GM18508 (cell line): Measurements from ENCODE around the gene BEST1.

Experiments
- ATAC-seq: cut with Tn5 transposase; IDR thresholded peaks from one replicate; pipeline ENCODE4 v1.9.1; 2021; ENCODE audit warnings: moderate number of reproducible peaks; ENCODE audit not compliant: insufficient read depth, unreplicated experiment

Gene BEST1

DNA sequence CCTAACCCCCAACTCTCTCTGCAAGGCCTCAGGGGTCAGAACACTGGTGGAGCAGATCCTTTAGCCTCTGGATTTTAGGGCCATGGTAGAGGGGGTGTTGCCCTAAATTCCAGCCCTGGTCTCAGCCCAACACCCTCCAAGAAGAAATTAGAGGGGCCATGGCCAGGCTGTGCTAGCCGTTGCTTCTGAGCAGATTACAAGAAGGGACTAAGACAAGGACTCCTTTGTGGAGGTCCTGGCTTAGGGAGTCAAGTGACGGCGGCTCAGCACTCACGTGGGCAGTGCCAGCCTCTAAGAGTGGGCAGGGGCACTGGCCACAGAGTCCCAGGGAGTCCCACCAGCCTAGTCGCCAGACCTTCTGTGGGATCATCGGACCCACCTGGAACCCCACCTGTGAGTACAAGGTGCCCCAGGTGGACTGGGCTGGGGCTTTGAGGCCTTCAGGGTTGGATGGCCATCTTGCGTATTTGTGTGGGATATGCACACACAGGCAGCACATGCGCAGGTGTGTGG is at the start of gene BEST1:
TSS of gene BEST1 (plus strand) at position 317 of the 513 bp plus-strand sequence. CDS start 1,456 bp downstream, outside the sequence.
- ATAC-seq = no peak

DNA sequence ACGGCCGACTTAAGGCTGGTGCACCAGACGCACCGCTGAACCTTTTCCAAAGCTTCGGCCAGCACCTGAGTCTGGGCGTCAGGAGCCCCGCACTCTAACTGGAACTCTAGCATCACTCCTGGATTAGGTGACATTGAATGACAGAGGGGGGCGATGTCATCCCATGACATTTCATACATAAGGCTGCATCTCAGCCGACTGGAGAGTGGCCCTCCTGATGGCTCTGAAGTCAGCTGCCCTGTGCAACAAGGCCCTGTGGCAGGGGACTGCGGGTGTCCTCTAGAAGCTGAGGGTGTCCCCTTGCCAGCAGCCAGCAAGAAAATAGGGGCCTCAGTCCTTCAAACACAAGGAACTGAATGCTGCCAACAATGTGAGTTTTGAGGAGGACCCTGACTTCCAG is 48.8 kb upstream of the BEST1 start:
- ATAC-seq = no peak

DNA sequence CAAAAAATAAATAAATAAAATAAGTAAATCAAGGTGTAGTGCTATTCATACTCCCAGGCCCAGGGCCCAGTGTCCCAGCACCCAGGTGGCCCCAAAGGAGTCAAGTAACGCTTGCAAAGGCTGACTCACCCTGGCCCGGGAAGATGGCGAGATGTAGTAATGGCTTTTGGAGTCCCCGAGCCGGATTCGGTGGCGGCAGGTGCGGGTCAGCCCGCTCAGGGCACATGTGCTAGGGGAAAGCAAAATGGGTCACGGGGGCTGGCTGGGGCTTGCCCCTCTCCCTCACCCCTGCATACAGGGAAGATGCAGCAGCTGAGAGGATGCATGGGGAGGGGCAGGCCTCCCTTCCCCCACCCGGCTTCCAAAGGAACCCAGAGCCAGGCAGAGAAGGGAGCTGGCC is 47.8 kb upstream of the BEST1 start:
- no peak for ATAC-seq

DNA sequence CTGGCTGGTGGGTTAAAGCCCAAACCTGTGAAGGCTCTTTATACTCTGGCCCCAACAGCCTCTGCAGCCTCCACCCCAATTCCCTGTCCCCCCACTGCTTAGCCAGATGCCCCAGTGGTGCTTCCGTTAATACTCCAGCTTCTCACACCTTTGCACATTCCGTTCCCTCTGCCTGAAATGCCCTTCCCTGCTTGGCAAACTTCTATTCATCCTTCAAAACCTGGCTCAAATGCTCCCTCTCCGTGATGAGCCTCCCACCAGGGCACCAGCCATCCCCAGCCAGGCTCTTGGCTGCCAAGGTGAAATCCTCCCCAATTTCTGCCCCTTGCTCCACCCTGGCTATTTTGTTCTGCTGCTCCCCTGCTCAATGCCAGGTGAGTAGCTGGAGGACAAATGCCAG is 46.3 kb upstream of the BEST1 start:
- ATAC-seq = no peak

DNA sequence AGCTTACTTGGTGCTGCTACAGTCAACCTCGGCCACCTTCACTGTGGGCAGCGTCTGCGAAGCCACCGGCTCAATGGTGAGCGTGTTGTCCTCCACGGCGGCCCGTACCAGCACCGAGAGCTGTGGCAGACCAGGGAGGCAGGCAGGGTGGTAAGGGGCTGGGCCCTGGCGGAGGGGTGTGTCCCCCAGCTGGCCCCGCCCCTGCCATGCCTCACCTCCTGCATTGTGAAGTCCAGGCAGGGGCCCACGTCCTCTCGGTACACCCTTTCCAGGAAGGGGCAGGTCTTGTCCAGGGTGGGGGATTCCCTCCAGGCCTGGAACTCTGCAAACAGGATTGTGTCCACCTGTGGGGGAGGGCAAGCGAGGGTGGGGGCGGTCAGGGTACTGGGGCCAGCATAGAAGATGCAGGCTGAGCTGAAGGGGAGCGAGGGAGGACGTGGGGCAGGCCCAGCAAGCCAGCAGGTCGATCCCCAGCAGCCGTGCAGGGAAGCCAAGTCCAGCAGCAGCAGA is 45.6 kb upstream of the BEST1 start:
- no peak for ATAC-seq

DNA sequence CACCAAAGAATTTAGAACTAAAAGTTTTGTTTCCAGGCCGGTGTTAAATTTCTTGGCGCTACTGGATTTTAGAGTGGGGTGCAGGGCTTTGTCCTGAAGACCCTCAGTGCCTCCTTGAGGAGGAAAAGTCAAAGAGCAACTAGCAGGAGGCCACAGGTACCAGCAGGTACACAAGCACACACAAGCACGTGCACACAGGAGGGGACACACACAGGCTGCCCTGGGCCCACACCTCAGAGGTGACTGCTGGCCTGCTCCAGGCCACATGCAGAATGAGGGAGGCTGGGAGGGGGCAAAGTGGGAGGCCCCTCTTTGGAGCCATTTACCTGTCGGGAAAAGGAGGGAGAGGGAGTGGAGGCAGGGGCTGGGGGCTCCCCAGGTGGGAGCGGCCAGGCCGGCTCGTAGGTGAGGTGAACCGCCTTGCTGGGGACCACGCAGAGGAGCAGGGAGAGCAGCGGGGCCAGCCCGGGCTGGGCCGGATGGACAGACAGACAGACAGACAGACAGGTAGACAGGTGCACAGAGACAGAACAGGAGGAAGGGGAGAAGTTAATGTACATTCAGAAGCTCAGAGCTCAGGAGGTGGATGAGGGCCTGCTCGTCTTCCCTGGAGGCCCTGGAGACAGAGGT is 45.0 kb upstream of the BEST1 start:
- ATAC-seq = no peak

DNA sequence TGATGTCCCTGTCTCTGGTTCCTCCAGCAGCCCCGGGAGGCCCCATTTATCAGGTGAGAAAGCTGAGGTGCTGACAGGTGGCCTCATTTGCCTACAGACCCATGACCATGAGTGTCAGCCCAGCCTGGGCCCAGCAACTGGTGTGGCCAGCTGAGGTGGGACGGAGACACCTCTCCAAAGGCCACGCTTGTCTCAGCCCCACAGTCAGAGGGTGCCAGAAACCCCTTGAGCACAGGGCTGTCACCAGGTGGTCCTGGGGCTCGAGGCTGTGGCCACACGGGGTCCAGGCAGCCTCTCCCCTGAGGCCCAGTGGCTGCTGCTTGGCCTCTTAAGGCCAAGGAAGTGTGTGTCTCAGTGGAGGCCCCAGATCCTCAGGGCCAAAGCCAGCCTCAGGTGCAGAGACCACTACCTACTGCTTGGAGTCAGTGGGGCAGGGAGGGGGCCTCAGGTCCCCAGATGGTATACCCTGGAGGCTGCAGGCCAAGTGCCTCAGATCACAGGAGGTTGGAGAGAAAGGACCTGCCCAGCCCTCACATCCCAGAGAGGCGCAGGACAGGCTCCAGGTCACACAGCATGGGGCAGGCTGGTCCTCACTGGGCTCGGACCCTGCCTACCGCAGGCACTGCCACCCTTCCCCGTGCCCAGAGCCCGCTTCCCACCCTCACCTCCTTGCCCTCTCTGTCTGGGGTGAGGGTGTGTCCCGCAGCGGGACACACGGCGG is 44.2 kb upstream of the BEST1 start:
- ATAC-seq = no peak

DNA sequence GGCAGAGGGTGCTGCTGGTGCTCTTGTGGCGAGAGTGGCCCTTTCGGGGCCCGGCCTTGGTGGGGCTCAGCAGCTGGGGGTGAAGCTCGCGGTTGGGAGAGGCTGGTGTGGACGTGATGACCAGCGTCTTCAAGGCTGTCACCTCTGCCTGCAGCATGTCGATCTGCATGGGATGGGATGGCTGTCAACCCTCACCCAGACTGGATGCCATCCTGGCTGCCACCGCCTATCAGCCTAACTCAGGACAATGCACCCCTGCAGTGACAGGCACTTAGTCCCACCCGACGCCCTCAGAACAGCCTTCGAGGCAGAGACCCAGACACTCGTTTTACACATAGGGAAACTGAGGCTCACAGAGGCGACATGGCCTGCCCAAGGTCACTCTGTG is 43.6 kb upstream of the BEST1 start:
- no peak for ATAC-seq

DNA sequence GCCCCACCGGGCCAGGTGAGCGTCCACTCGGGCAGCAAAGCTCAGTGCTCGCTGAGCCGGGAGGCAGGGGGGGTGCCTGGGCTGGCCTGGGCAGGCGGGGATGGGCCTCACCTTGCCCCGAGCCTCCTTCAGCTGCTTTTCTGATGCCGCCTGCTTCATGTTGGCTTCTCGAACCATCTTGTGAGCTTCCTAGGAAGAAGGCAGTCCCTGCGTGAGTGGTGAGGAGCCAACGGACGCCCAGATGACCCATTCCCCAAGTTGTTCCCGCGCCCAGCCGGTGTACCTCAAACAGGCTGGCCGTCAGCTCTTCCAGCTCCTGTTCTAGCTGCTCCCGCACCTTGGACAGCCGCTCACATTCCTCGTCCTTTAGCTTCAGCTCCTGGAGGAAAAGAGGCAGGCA is 42.9 kb upstream of the BEST1 start:
- ATAC-seq = no peak

DNA sequence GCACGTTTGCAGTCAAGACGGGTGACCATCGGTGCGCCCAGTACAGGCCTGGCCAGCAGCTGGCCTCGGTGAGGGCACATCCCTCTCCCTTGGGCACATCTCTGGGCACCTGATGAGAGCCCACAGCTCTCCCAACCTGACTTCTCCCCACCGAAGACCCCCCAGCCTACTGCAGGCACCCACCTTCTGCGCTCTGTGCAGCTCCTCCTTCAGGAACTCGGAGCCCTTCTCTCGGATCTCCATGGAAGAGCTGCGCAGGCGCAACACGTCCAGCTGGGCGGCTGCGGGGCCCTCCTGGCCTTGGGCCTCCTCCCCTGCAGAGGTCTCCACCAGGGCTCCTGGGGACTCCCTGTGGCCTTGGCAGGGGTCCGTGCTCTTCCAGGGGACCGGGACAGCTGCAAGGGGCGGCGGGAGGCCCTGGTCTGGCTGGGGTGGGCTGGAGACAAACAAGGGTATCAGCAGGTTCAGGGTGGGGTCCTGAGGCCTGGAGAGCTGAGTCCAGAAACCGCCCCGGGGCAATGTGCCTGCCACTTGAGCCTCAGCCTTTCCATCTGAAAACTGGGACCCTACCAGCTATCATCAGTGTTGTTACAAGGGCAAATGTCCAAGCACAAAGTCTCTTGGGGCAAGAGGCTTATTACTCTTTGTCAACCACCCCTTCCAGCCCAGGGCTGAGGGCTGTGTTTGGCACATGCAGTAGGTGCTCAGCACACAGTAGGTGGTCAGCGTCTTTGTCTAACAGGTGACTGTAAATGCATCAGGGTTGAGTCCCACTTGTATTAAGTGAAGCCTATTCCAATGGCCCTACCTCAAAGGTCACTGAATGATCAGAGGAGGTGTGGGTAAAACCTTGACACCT is 42.1 kb upstream of the BEST1 start:
- no peak for ATAC-seq

DNA sequence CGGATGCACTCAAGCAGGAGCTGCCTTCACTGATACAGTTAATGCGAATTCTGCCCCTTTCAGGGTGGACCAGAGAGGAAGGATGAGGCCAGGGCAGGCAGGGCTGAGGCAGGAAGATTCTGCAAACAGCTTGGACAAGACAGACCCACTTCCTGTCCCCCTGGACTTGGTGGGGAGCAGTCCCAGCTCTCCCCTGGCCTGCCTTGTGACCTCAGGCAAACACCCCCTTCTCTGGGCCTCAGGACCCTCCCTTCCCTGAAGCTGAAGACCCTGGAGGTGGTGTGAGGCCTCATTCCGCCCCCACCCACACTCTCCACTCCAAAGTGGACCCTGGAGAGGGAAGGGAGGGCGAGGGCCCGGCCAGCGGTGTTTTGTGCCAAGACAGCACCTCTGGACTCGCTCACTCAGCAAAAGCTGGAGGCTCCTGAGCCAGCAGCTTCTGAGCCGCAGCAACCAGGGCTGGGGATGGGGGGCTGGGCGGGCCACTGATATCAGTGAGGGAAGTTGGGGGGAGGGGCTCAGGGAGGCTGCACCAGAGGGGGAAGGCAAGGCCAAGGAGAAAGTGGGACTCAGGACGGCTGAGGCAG is 41.3 kb upstream of the BEST1 start:
- ATAC-seq = no peak

DNA sequence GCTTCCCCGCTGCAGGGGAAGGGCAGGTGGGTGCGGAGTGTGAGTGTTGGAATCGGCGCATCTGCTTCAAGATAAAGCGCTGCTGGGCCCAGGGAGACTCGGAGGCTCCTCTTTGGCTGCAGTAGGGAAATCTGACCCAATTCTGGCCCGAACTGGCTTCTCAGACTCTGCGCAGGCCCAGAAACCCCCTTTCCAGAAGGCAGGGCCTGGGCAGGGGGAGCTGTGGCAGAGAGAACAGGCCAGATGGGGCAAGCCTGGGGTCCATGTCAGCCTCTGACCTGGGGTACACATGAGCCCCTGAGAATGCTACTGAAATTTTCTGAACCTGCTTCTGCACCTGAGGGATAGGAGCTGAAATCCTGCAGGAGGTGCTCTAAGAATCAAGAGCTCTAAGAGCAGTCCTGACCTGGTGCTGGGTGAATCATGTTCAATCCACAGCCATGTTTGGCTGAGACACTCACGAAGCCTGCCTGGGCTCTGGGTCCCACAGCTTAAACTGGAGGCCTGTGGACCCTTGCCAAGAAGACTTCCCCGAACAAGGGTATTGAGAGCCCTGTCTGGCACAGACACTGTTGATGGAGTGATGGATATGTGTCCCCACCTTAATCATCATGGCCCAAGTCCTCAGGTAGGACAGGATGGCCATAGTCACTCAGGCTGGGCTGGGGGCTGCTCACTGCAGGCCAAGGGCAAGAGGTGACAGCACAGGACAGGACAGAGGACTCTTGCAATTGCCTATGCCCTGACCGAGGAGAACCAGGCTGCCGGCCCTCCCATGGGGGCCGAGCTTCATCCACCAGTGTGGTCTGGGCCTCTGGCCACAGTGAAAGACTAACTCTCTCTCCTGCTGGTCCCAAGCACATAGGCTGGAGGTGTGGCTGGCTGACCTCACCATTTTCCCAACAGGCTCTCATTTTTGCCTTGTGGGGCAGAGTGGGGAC is 39.7 kb upstream of the BEST1 start:
- ATAC-seq = no peak

DNA sequence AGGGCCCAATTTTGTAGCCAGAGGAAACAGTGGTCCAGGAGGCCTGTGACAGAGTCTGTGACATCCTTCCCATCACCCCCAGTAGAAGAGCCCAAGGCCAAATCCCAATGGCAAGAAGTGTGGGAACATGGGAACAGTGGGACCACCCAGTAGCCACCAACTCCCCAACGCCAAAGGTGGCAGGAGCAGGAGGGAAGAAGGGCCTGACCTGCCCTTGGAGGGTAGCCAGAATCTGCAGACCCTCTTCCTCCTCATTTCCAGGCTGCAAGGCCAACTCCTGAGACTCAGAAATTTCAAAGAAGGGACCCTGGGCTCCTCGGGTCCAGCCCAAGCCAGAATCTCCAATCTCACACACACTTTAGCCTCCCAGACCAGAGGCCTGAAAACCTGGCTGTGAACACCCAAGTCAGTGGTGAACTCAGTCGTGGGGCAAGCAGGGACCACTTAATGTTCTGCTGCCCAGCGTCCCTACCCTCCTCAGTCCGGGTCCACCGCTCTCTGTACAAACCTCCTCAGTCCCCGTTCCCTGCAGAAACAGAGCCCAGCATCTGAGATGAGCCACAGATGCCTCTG is 38.9 kb upstream of the BEST1 start:
- no peak for ATAC-seq

DNA sequence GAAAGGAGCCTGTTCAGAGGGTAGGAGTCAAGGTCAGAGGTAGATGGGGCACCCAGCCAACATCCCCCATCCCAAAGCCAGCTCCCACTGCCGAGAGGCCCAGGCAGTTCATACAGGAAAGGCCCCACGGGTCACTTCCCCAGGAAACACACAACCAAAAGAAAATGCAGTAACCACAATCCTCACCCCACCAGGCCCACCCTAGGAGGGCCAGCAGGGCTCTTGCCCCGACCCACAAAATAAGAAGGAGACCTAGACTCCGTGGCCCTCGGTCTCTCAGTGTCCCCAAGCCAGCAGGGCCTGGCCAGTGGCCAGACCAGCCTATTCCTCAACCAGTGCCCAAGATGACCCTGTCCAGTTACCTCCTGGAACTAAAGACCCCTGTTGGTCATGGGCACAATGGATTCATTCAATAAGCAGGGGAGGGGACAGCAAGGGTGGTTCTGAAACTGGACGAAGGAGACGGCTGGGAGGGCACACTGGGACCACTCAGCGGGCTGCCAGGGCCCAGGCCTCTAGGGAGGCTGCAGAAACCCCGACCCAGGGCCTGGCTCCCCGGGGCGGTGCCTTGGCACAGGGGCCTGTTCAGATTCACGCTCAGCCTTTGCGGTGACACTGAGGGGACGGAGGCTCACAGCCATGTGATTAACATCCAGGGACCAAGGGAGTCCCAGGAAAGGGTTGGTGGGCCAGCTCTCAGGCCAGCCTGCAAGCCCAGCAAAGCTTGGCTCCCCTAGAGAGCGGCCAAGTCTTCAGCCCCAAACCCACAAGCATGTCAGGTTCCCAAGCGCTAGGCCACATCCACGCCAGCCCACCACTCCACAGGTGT is 38.2 kb upstream of the BEST1 start:
- ATAC-seq = no peak

DNA sequence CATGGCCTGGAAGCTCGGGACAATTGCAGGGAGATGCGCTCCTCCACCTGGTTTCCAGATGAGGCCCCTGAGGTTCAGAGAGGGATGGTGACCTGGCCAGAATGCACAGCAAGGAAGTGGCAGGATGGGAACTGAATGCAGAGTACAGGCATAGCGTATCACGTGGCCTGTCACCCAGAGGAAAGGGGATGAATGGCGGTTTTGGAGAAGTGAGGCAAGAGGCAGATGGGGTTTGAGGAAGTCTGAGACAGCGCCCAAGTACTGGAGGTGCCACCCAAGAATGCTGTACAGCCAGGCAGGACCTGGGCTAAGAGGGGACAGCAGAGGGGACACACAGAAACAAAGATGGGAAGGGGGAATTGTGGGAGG is 37.6 kb upstream of the BEST1 start:
- ATAC-seq = no peak

DNA sequence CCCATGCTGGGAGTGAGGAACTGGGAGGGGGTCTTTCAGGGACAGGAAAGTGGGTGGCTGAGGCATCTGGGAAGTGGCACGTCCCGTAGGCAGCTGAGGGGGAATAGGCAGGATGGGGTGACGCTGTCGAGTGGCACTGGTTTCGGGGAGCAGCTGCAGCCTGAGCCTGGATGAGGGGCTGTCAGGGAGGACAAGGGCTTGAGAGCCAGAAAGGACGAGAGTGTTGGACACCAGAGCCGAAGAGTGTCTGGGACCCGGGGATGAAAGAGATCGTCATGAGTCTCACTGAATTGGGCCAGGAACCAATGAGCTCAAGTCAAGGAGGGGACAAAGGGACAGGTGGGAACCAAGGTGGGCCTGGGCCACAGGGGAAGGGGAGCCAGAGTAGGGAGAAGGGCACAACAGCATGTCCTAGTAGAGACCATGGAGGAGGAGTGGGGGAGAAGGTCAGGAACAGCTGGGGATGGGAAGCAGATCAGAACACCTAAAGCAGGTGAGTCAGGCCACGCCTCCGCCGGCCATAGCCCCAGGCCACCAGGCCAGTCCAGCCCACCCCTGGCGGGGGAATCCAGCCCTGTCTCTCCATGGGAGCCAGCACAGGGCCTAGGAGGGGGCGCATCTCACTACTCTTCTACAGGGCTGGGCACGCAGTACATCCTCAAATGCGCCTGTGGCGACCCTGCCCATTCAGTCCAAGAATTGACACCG is 37.0 kb upstream of the BEST1 start:
- ATAC-seq = no peak

DNA sequence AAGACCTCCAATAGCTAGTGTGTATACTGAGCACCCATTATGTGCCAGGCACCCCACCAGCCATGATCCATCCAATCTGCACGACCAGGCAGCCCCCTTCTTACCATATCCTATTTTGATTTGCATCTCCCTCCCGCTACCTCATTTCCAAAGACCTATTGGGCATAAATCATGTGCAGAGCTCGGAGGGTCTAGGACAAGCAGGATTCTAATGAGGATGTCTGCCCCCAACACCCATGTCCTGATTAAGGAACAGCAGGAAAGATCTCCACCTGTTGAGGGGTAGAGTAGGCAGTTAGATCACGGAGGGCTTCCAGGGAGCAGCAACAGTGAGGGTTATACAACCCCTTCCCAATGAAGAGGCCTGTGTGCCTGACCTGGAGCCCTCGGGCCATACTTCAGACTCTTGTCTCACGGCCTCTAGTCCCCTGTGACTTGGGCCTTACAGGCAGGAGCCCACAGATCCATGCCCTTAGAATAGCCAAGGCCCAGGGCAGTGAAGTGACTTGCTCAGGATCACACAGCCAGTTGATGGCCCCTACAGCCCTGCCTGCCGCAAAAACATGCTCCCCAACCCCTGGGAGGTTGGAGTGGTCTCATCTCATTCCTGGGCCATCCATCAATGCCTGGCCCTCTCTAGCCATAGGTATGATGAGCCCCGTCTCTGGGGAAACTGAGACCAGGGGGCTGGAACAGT is 36.3 kb upstream of the BEST1 start:
- ATAC-seq = no peak
